ENCODE results near the gene CYTL1. TPM values are rescaled to one million over a fixed set of nuclear protein-coding genes. Genes with fewer than 3 reads are reported as not detected.

The CYTL1 gene
- total and polyA plus RNA-seq, 9 of the 15 experiments (the other 6 are each of a cell fraction or from before 2014, with no cell fraction given) = not detected

- TF ChIP-seq CUX1 (CRISPR knock-in tag; IDR thresholded peaks at IDR 0.05) = peak; percentile 75; the same call in 1 of the 2 replicates
- TF ChIP-seq ZNF79 (CRISPR knock-in tag; IDR thresholded peaks at IDR 0.05; ENCODE audit: low read depth) = 0 out of 2 replicates have a peak, but pooled peaks have one; percentile 25
- peak; percentile 93 for TF ChIP-seq STAT5A (IDR thresholded peaks at IDR 0.05; ENCODE audit: borderline replicate concordance, low read length)
- TF ChIP-seq ARNT (IDR thresholded peaks at IDR 0.05) = peak; percentile 53 to 96; a peak in 3 of 4 replicates
- TF ChIP-seq ETV6 (IDR thresholded peaks at IDR 0.05; ENCODE audit: borderline replicate concordance in 1 of 2, low read depth in 2 of 2, low read length in 1 of 2) = peak in 1 of 2 experiments; percentile 79; a peak in 2 of 4 replicates
- no peak for TF ChIP-seq ETV6 (CRISPR knock-in tag; IDR thresholded peaks at IDR 0.05; ENCODE audit: borderline replicate concordance)
- peak; percentile 86 for TF ChIP-seq NCOA4 (IDR thresholded peaks at IDR 0.05; ENCODE audit: partially characterized antibody)
- TF ChIP-seq MBD2 (IDR thresholded peaks at IDR 0.05; ENCODE audit: borderline replicate concordance, low read depth) = peak; percentile 58; the same call in 1 of the 2 replicates
- TF ChIP-seq ZNF24 (IDR thresholded peaks at IDR 0.05) = peak; percentile 83
- TF ChIP-seq BMI1 (IDR thresholded peaks at IDR 0.05; ENCODE audit: low read length) = no peak
- peak; percentile 78; the same call in 1 of the 2 replicates for TF ChIP-seq ZNF76 (CRISPR knock-in tag; IDR thresholded peaks at IDR 0.05; ENCODE audit: borderline replicate concordance)
- peak; percentile 98 for TF ChIP-seq CC2D1A (IDR thresholded peaks at IDR 0.05)
- peak; percentile 99 for TF ChIP-seq DPF2 (IDR thresholded peaks at IDR 0.05)
- TF ChIP-seq FOSL1 (tag; conservative IDR thresholded peaks at IDR 0.05) = peak; percentile 76
- TF ChIP-seq ELF4 (CRISPR knock-in tag; IDR thresholded peaks at IDR 0.05) = peak; percentile 96
- peak; percentile 83 for TF ChIP-seq ESRRA (IDR thresholded peaks at IDR 0.05; ENCODE audit: borderline replicate concordance, low read depth)
- peak; percentile 98 for TF ChIP-seq HES1 (IDR thresholded peaks at IDR 0.05; ENCODE audit: low read depth)
- peak; percentile 78 for TF ChIP-seq BCL6 (CRISPR knock-in tag; IDR thresholded peaks at IDR 0.05)
- peak; percentile 91 for TF ChIP-seq ATF4 (CRISPR knock-in tag; IDR thresholded peaks at IDR 0.05)
- peak in 1 of 2 experiments; percentile 82; a peak in 2 of 4 replicates for TF ChIP-seq HDAC1 (IDR thresholded peaks at IDR 0.05)
- 0 out of 2 replicates have a peak, but pooled peaks have one; percentile 50 for TF ChIP-seq ZNF740 (CRISPR knock-in tag; IDR thresholded peaks at IDR 0.05)
- TF ChIP-seq ZNF740 (tag; IDR thresholded peaks at IDR 0.05) = peak in 1 of 2 experiments; percentile 70; a peak in 1 of 4 replicates
- TF ChIP-seq GABPB1 (CRISPR knock-in tag; IDR thresholded peaks at IDR 0.05) = peak; percentile 66
- peak; percentile 88 for TF ChIP-seq GATAD2A (IDR thresholded peaks at IDR 0.05)
Observed at GRCh38 chr4:5003372-5003857, 15.8 kb downstream of the CYTL1 start (continued).
